Tibial nerve (tissue), 4 donors: ENCODE results near the gene ORMDL3. TPM values are rescaled to one million over a fixed set of nuclear protein-coding genes. Genes with fewer than 3 reads are reported as not detected.

Experiments
- DNase-seq, 2 donors: peaks; one replicate each; pipeline ENCODE4 v3.0.0-alpha.2; 2019; ENCODE audit warnings: low spot score in 2 of 2
- H3K27ac ChIP-seq, 4 donors: fragments of 200-600 bp; sonication (generic) in 3 of 4; one replicate each; pipeline ENCODE4 v1.5.1; 2017 to 2019; ENCODE audit warnings: mild to moderate bottlenecking in 1 of 4
- H3K27me3 ChIP-seq, 2 donors: fragments of 200-600 bp; sonication (generic) in 1 of 2; one replicate each; pipeline versions ENCODE4 v1.5.1 to v1.6.0; 2017 to 2019
- H3K36me3 ChIP-seq, 3 donors: fragments of 200-600 bp; sonication (generic); one replicate each; pipeline ENCODE4 v1.5.1; 2018 to 2019
- H3K4me1 ChIP-seq, 4 donors: fragments of 200-600 bp; sonication (generic) in 3 of 4; one replicate each; pipeline ENCODE4 v1.5.1; 2017 to 2019
- H3K4me3 ChIP-seq, 4 donors: fragments of 200-600 bp; sonication (generic) in 3 of 4; one replicate each; pipeline ENCODE4 v1.5.1; 2017 to 2019; ENCODE audit warnings: mild to moderate bottlenecking in 1 of 4, moderate library complexity in 1 of 4
- H3K9me3 ChIP-seq, 4 donors: fragments of 200-600 bp; sonication (generic) in 3 of 4; one replicate each; pipeline ENCODE4 v1.5.1; 2017 to 2019
- EP300 ChIP-seq, 2 donors: sonication (generic); formaldehyde crosslinking; IDR thresholded peaks; one replicate each; pipeline ENCODE4 v1.6.1; 2017; ENCODE audit warnings: antibody characterized with exemption in 2 of 2, mild to moderate bottlenecking in 1 of 2
- POLR2A ChIP-seq, 2 donors: fragments of 450-650 bp; IDR thresholded peaks; one replicate each; pipeline ENCODE4 v1.6.1; 2017; ENCODE audit warnings: antibody characterized with exemption in 2 of 2, mild to moderate bottlenecking in 2 of 2, moderate library complexity in 2 of 2
- WGBS, 2 donors: methylation state at CpG; one replicate each; pipeline ENCODE4 v1.1.5; 2018; 5-methylcytosine and 5-hydroxymethylcytosine counted together
- total RNA-seq, 4 donors: library from RNA; depleted of rRNA; stranded (reverse); fragments of >200 nt; gene quantifications; one replicate each; pipeline ENCODE4 v1.1.0, GENCODE V29; 2016
- TF ChIP-seq, protein P1 (sequence below), 5 experiments: fragments of 200-600 bp in 3 of 5; fragments of 450-650 bp in 2 of 5; sonication (generic) in 3 of 5; IDR thresholded peaks; one replicate each; pipeline ENCODE4 v1.5.1; 2016 to 2019; ENCODE audit warnings: antibody characterized with exemption in 5 of 5, mild to moderate bottlenecking in 3 of 5, moderate library complexity in 2 of 5

The ORMDL3 gene
- total RNA-seq, 4 donors from 2014 or later: 45.7 to 88.2 (median 72.3) TPM

DNA sequence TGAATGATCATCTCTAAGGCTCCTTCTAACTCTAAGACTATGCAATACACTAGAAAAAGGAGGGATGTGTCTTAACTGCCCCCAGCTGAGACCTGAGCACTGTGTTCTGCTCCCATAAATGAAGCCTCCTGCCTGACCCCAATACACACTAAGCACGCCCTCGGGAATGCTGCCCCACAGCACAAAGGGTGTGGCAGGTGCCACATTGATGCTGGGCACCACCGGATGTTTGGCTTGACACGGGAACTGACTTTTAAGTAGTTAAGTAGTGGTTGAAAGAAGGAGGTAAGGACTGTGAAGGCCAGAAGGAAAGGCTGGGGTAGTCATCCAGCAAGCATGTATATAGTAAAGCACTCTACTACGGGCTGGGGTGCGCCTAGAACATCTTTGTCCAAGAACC is 39.4 kb upstream of the ORMDL3 start:
- no peaks in the 10 kb centered on the region for H3K27me3 ChIP-seq

DNA sequence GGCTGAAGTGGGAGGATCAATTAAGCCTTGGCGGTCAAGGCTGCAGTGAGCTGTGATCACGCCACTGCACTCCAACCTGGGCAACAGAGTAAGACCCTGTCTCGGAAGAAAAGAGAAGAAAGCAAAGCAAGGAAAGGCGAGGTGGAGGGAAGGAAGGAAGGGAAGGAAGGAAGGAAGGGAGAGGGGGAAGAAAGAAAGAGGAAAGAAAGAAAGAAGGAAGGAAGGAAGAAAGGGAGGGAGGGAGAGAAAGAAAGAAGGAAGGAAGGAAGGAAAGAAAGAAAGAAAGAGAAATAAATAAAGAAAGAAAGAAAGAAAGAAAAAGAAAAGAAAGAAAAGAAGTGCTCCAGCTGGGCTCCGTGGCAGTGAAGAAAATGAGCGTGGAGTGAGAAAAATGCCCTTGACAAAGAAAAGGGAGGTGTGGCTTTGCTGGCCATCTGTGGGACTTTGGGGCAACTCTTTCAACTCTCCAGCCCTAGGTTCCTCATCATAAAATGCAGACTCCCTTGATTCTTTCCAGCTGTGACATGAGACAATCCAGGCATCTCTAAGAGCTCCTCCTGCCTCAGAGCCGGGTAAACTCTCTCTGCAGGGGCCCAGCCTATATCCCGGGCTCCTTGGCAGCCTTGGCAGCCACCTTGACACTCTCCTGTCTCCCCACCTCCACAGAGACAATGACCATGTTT is 37.8 kb upstream of the ORMDL3 start:
- Histone ChIP-seq H3K4me3 (no peak overlapping the region), H3K4me1 (no peaks in the 10 kb centered on the region), H3K27ac (no peak overlapping the region), H3K9me3 (no peaks in the 10 kb centered on the region), H3K27me3 (no peaks in the 10 kb centered on the region), H3K36me3 (no peaks in the 10 kb centered on the region)
- 48% methylated on average over 8 of the region's 8 CpGs for WGBS, 2 donors
- no peak for DNase-seq
- TF ChIP-seq POLR2A (IDR thresholded peaks at IDR 0.05) (no peak), EP300 (IDR thresholded peaks at IDR 0.05) (no peak)
- TF ChIP-seq, protein P1, sequence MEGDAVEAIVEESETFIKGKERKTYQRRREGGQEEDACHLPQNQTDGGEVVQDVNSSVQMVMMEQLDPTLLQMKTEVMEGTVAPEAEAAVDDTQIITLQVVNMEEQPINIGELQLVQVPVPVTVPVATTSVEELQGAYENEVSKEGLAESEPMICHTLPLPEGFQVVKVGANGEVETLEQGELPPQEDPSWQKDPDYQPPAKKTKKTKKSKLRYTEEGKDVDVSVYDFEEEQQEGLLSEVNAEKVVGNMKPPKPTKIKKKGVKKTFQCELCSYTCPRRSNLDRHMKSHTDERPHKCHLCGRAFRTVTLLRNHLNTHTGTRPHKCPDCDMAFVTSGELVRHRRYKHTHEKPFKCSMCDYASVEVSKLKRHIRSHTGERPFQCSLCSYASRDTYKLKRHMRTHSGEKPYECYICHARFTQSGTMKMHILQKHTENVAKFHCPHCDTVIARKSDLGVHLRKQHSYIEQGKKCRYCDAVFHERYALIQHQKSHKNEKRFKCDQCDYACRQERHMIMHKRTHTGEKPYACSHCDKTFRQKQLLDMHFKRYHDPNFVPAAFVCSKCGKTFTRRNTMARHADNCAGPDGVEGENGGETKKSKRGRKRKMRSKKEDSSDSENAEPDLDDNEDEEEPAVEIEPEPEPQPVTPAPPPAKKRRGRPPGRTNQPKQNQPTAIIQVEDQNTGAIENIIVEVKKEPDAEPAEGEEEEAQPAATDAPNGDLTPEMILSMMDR (IDR thresholded peaks at IDR 0.05): no peak

More for the DNA sequence above, 39.4 kb upstream of the ORMDL3 start:
- Histone ChIP-seq H3K4me1 (no peaks in the 10 kb centered on the region), H3K9me3 (no peaks in the 10 kb centered on the region), H3K4me3 (no peak overlapping the region), H3K36me3 (no peaks in the 10 kb centered on the region), H3K27ac (peak overlapping the region in 2 of 4 donors; percentile 37 to 55)
- 77 to 87% methylated on average over 6 of the region's 6 CpGs for WGBS, 2 donors
- DNase-seq: no peak
- no peak for TF ChIP-seq POLR2A (IDR thresholded peaks at IDR 0.05)
- TF ChIP-seq EP300 (IDR thresholded peaks at IDR 0.05): no peak
- TF ChIP-seq, protein P1 (IDR thresholded peaks at IDR 0.05): no peak

DNA sequence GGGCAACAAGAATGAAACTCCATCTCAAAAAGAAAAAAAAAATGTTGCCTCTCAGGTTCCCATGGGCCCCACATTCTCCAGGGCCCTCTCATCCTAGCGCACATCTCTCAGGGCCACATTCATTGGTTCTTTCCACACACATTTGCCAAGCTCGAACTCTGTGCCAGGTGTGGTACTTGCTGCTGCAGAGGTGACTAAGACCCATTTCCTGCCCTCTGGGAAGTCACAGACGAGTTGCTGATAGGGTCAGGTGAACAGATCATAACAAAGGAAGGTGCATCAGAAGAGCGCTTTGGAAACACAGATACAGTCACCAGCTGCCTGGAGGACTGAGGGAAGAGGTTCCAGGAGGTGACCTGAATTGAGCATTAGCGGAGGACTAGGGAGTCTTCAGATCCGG is 36.4 kb upstream of the ORMDL3 start:
- no peaks in the 10 kb centered on the region for H3K27me3 ChIP-seq
- no peak for TF ChIP-seq EP300 (IDR thresholded peaks at IDR 0.05)
- TF ChIP-seq, protein P1 (IDR thresholded peaks at IDR 0.05): no peak
- TF ChIP-seq POLR2A (IDR thresholded peaks at IDR 0.05): no peak
- no peaks in the 10 kb centered on the region for H3K36me3 ChIP-seq
- peaks cover 0 to 4% (median 2%) of the 10 kb centered on the region in 4 donors for H3K4me1 ChIP-seq
- no peak overlapping the region for H3K27ac ChIP-seq
- H3K4me3 ChIP-seq: no peak overlapping the region
- H3K9me3 ChIP-seq: no peaks in the 10 kb centered on the region
- WGBS, 2 donors: 78 to 80% methylated on average over 6 of the region's 6 CpGs
- no peak for DNase-seq

DNA sequence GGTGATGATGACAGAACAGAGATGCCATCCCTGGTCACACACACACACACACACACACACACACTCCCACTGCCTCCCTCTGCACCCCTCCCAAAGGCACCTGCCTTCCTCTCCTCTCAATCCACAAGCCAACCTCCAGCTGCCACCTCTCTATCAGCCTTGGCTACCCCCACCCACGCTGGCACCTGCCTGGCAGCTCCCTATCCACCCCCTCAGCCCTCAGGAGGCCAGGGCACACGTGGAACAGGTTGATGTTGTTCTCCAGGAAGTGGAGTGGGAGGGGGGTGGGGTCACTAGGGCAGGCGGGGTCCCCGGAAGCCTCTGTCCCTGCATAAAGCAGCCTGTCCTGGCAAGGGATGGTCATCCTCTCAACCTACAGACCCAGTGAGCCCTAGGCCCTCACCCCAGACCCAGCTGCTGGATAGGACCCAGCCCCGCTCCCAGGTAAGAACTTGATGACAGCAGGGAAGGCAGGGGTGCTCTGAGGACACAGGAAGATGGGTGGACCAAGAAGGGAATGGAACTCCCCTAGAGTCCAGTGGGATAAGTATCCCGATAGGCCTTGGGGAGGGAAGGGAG is 35.3 kb upstream of the ORMDL3 start, which contains the start of gene GSDMA:
Gene GSDMA (plus strand): TSS at position 363 of the 579 bp plus-strand sequence. CDS start 2,684 bp downstream, outside the sequence.
- Histone ChIP-seq H3K27me3 (no peaks in the 10 kb centered on the region), H3K4me1 (peaks cover 0 to 4% (median 2%) of the 10 kb centered on the region in 4 donors), H3K4me3 (no peak within 1 kb of the TSS), H3K27ac (no peak within 1 kb of the TSS), H3K9me3 (no peaks in the 10 kb centered on the region), H3K36me3 (no peaks in the 10 kb centered on the region)
- TF ChIP-seq, protein P1 (IDR thresholded peaks at IDR 0.05): no peak
- no peak for TF ChIP-seq EP300 (IDR thresholded peaks at IDR 0.05)
- TF ChIP-seq POLR2A (IDR thresholded peaks at IDR 0.05): no peak
- 52 to 70% methylated on average over 6 of the region's 6 CpGs for WGBS, 2 donors
- DNase-seq: no peak

DNA sequence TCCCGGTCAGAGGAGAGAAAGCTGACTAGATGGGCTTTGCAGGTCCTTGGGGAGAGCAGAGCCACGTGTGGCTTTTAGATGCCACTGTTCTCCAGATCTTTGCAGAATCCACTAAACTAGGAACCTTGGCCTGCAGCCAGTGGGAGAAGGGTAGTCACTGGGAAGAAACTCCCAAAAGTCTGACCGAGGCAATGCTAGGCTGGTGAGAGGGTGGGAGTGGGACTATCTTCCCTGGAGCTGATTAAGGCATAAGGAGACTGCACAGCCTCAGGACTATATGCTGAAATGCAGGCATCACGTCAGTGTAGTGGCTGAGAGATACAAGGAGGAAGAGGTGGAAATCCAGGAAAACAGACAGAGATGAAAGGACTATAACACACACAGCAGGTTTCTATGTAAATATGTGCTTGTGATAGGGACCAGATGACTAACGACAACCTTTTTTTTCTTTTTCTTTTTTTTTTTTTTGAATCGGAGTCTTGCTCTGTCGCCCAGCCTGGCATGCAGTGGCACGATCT is 33.2 kb upstream of the ORMDL3 start:
- DNase-seq: no peak

More for the DNA sequence above, 33.2 kb upstream of the ORMDL3 start:
- TF ChIP-seq, protein P1 (IDR thresholded peaks at IDR 0.05): no peak
- TF ChIP-seq POLR2A (IDR thresholded peaks at IDR 0.05) (no peak), EP300 (IDR thresholded peaks at IDR 0.05) (no peak)
- no peak overlapping the region for H3K4me3 ChIP-seq
- peaks cover 0 to 4% (median 2%) of the 10 kb centered on the region in 4 donors for H3K4me1 ChIP-seq
- H3K9me3 ChIP-seq: no peaks in the 10 kb centered on the region
- no peaks in the 10 kb centered on the region for H3K27me3 ChIP-seq
- WGBS, 2 donors: 67% methylated on average over 8 of the region's 8 CpGs
- no peak overlapping the region for H3K27ac ChIP-seq
- no peaks in the 10 kb centered on the region for H3K36me3 ChIP-seq
